ENCODE results near the gene TCF3.
"Not testable (repeated sequence)": the region's sequence is repeated elsewhere in the genome, so short reads cannot be mapped to it uniquely, and the experiment has no call there.

Gene TCF3

GRCh38 chr19:1652471-1653299, at the start of gene TCF3:
Gene TCF3, minus strand, starts transcription at chr19:1652615. Its CDS starts 2,367 bp downstream, at chr19:1650248.
- peak; percentile 99 for DNase-seq

GRCh38 chr19:1700733-1701663, 48.6 kb upstream of the TCF3 start:
- DNase-seq = no peak

- no peak for DNase-seq
Observed at GRCh38 chr19:1699998-1700732, 47.8 kb upstream of the TCF3 start.

- no peak for DNase-seq
Observed at GRCh38 chr19:1699386-1699785, 47.0 kb upstream of the TCF3 start.

- no peak for DNase-seq
Observed at GRCh38 chr19:1698636-1699035, 46.2 kb upstream of the TCF3 start.

GRCh38 chr19:1695481-1695880, 43.1 kb upstream of the TCF3 start:
- not testable (repeated sequence) for DNase-seq

GRCh38 chr19:1691589-1692290, 39.3 kb upstream of the TCF3 start:
- no peak for DNase-seq

GRCh38 chr19:1690699-1691307, 38.4 kb upstream of the TCF3 start:
- peak; percentile 80 for DNase-seq

- DNase-seq = not testable (repeated sequence)
Observed at GRCh38 chr19:1685785-1686184, 33.4 kb upstream of the TCF3 start.

GRCh38 chr19:1685046-1685445, 32.6 kb upstream of the TCF3 start:
- no peak for DNase-seq

GRCh38 chr19:1684573-1684912, 32.1 kb upstream of the TCF3 start:
- DNase-seq = no peak

- no peak for DNase-seq
Observed at GRCh38 chr19:1683869-1684572, 31.6 kb upstream of the TCF3 start.

- DNase-seq = no peak
Observed at GRCh38 chr19:1680976-1681375, 28.6 kb upstream of the TCF3 start.

- no peak for DNase-seq
Observed at GRCh38 chr19:1678073-1678472, 25.7 kb upstream of the TCF3 start.

GRCh38 chr19:1676351-1677266, 24.2 kb upstream of the TCF3 start:
- DNase-seq = no peak

GRCh38 chr19:1675633-1676350, 23.4 kb upstream of the TCF3 start:
- DNase-seq = no peak

- DNase-seq = no peak
Observed at GRCh38 chr19:1674293-1674679, 21.9 kb upstream of the TCF3 start.

- no peak for DNase-seq
Observed at GRCh38 chr19:1673645-1674292, 21.4 kb upstream of the TCF3 start.

Data from stimulated activated CD8-positive, alpha-beta memory T cell treated with anti-CD3 and anti-CD28 coated beads, Interleukin-4, amount 100 ng/mL, for 48 hours (primary cell).